ENCODE data around the gene SLC16A3. TPM values are rescaled to one million over a fixed set of nuclear protein-coding genes. Genes with fewer than 3 reads are reported as not detected.
A peak's percentile ranks its signal among the peaks of the same experiment; 100 is the strongest.

SLC16A3 gene
- total RNA-seq, 2 donors from 2014 or later = 148 to 298 TPM

DNA sequence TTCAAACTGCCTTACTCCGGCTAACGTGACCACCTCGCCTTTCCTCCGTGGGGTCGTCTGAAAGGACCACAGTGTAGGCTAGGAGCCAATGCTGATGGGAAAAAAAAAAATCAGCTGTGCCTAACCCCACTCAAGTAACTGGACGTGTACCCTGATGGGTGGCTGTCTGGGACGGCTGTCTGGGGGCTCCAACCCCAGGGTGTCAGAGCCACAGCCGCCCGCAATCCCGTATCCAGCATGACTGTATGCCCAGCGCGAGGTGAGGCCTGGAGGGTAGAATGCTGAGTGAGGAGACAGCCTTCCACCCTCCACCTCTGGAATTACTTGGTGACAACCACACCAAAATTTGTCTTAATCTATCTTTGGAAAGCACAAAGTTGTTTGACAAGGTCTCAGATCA, 41.8 kb downstream of the SLC16A3 start:
- Histone ChIP-seq H3K36me3 (peaks cover 7% of the 10 kb centered on the region), H3K9me3 (no peaks in the 10 kb centered on the region), H3K4me3 (no peak overlapping the region), H3K9ac (ENCODE audit: low read depth in 2 of 2, low read length in 2 of 2) (peak overlapping the region in 1 of 2 donors; percentile 80), H3K27ac (no peak overlapping the region), H3K27me3 (no peaks in the 10 kb centered on the region), H3K4me1 (peaks cover 52% of the 10 kb centered on the region)
- TF ChIP-seq, protein P1, sequence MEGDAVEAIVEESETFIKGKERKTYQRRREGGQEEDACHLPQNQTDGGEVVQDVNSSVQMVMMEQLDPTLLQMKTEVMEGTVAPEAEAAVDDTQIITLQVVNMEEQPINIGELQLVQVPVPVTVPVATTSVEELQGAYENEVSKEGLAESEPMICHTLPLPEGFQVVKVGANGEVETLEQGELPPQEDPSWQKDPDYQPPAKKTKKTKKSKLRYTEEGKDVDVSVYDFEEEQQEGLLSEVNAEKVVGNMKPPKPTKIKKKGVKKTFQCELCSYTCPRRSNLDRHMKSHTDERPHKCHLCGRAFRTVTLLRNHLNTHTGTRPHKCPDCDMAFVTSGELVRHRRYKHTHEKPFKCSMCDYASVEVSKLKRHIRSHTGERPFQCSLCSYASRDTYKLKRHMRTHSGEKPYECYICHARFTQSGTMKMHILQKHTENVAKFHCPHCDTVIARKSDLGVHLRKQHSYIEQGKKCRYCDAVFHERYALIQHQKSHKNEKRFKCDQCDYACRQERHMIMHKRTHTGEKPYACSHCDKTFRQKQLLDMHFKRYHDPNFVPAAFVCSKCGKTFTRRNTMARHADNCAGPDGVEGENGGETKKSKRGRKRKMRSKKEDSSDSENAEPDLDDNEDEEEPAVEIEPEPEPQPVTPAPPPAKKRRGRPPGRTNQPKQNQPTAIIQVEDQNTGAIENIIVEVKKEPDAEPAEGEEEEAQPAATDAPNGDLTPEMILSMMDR (IDR thresholded peaks at IDR 0.05) = no peak
- no peak for DNase-seq
- intact Hi-C loops (cut with DNase I) = no loop called here

DNA sequence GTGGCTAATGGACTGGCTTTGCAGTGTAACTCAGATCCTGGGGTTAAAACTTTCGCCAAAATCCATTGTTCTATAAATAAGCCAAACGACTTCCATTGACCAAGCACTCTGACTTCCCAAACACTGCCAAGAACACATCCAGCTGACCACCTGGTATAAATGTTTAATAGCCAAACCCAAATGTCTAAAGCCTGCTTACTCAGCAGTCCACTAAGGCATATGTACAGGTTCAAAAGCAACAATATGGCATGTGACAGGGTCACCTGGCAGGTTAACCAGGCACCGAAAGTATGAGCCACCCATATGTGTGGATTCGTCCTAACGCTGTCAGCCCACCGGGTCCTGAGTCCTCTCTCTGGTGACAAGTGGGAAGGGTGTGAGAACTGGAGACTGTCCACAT, 42.6 kb downstream of the SLC16A3 start:
- Histone ChIP-seq H3K27me3 (no peaks in the 10 kb centered on the region), H3K27ac (peak overlapping the region; percentile 96), H3K9ac (ENCODE audit: low read depth in 2 of 2, low read length in 2 of 2) (no peak overlapping the region), H3K36me3 (no peaks in the 10 kb centered on the region), H3K9me3 (no peaks in the 10 kb centered on the region), H3K4me3 (no peak overlapping the region), H3K4me1 (peaks cover 49% of the 10 kb centered on the region)
- intact Hi-C loops (cut with DNase I) = no loop called here
- TF ChIP-seq, protein P1 (IDR thresholded peaks at IDR 0.05) = no peak
- DNase-seq = no peak

DNA sequence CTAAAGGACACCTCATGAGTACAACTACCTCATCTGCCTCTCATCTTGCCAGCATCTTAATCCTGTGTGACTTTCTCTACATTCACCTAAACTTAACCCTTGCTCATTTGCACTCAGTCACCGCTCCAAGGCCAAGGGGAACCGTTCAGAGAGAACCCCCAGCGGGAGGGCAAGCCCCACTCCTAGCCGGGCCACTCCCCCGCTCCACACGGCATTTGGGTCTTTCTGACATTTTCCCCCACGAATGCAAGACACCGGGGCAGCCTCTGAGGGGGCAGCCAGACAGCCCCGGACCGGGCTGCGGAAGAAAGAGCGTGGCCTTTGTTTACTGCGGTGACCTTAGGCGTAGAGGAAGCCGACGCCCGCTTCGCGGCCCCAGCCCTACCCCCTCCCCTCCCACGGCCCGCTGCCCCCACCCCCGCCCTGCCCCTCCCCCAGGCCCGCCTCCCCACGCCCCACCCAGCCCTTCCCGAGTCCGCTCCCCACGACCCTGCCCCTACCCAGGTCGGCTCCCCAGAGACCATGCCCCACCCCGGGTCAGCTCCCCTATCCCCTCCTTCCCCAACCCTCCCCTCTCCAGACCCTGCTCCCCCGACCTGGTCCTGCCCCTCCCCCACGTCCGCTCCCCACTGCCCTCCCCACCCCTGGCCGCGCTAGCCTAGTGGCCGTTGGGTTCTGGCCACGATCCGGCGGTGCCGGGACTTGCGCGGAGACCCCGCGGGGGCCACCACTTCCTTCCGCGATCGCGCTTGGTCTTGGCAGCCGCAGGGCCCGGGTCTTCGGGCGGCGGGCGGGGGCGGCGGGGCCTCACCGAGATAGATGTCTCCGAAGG, 43.9 kb downstream of the SLC16A3 start:
- no peaks in the 10 kb centered on the region for H3K27me3 ChIP-seq
- no peaks in the 10 kb centered on the region for H3K9me3 ChIP-seq
- H3K4me3 ChIP-seq = peak overlapping the region; percentile 96
- H3K27ac ChIP-seq = peak overlapping the region; percentile 96
- no peaks in the 10 kb centered on the region for H3K36me3 ChIP-seq
- peaks cover 40% of the 10 kb centered on the region for H3K4me1 ChIP-seq
- intact Hi-C loops (cut with DNase I) = no loop called here
- DNase-seq = peak; percentile 60
- peak overlapping the region; percentile 82 to 83 for H3K9ac ChIP-seq (ENCODE audit: low read depth in 2 of 2, low read length in 2 of 2)
- TF ChIP-seq, protein P1 (IDR thresholded peaks at IDR 0.05) = no peak

DNA sequence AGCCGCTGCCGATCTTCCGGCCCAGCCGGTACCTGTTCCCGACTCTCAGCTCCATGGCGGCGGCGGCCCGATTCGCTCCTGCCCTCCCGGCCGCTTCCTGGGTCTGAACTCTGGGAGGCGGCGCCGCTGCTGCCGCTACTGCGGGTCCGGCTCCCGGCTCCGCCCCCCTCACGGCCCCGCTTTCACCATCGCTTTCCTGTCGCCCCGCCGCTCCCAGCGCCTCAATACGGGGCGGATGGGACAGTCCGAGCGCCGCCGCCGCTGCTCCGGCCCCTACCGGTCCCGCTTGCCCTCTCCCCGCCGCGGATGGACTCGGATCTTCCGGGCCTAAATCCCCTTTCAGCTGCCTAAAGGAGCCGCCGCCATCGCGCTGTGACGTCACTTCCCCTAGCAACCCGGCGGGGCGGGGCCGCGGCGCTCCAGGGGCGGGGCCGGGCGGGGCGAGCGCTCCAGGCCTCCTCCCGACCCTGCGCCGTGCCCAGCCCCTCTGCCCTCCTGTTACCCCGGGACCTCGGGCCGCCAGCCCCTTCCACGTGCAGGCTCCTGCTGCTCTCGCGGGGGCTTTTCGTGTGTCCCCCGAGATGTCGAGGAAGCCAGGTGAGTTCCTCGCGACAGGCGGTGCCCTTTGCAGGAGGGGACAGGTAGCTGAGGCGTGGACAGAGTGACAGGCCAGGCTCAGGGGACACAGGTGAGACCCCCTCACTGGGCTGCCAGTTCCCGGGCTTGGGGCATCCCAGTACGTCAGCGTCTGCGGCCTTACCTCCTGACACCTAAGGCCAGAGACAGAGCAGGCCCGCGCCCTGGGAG, 44.7 kb downstream of the SLC16A3 start, which contains the start of gene CSNK1D:
Gene CSNK1D (minus strand): TSS at position 374 of the 807 bp plus-strand sequence. CDS start 319 bp downstream, at position 55.
- H3K9me3 ChIP-seq = no peaks in the 10 kb centered on the region
- peak within 1 kb of the TSS; percentile 96 for H3K27ac ChIP-seq
- H3K9ac ChIP-seq (ENCODE audit: low read depth in 2 of 2, low read length in 2 of 2) = peak within 1 kb of the TSS; percentile 86 to 89
- peak; percentile 95 for DNase-seq
- intact Hi-C loops (cut with DNase I) = no loop called here
- H3K36me3 ChIP-seq = no peaks in the 10 kb centered on the region
- H3K4me3 ChIP-seq = peak within 1 kb of the TSS; percentile 96
- TF ChIP-seq, protein P1 (IDR thresholded peaks at IDR 0.05) = no peak
- peaks cover 32% of the 10 kb centered on the region for H3K4me1 ChIP-seq
- H3K27me3 ChIP-seq = no peaks in the 10 kb centered on the region

DNA sequence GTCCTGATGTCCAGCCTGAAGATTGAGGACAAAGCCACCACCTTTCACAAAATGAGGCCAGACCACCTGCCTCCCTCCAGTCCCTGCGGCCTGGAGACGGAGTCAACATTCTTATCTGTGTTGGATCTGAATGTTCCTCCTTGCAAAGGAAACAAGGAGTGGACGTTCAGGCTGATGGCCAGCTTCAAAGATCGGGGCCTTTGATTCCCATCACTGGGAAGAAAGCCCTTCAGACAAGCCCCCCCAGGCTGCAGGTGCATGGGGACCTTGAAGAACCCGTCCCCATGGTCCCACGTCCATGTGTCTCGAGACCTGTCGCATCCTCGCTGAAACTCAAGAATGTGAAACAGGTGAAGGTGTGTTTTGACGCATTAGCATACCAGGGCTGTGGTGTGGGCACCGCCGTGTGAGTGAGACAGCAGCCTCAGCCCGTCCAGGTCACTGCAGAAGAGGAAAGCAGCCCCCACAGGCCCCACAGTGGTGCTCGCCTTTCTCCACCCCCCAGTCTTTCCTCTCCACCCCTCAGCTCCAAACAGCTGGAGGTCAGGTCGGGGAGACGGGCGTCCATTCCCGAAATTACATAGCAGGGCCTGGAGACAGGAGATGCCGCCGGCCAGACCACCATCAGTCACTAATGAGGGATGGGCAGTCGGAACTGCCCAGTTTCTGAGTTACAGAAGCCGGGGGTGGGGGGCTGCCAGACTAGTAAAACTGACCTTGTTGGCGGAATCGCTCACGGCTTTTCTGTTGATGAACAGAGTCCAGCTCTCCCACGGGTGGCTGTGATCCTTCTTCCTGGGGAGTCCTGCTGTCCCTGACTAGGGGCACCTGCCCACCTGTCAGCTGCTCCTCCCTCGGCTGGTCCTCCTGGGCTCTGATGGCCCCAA, 45.5 kb downstream of the SLC16A3 start:
- TF ChIP-seq, protein P1 (IDR thresholded peaks at IDR 0.05) = no peak
- Histone ChIP-seq H3K36me3 (no peaks in the 10 kb centered on the region), H3K4me1 (peaks cover 24% of the 10 kb centered on the region), H3K9me3 (no peaks in the 10 kb centered on the region), H3K9ac (ENCODE audit: low read depth in 2 of 2, low read length in 2 of 2) (peak overlapping the region; percentile 86 to 89), H3K27me3 (no peaks in the 10 kb centered on the region), H3K27ac (peak overlapping the region; percentile 96), H3K4me3 (peak overlapping the region; percentile 96)
- intact Hi-C loops (cut with DNase I) = no loop called here
- DNase-seq = no peak

All from colonic mucosa (tissue), 4 donors.